Activated naive CD4-positive, alpha-beta T cell treated with anti-CD3 and anti-CD28 coated beads for 36 hours (primary cell): ENCODE data around the gene CROCC2. TPM values are rescaled to one million over a fixed set of nuclear protein-coding genes. Genes with fewer than 3 reads are reported as not detected.

Experiments
- CTCF ChIA-PET: fragments of 350-600 bp; sonication (Branson Sonifier 250); formaldehyde crosslinking; loops from one replicate; lab custom pipeline; 2021; ENCODE audit warnings: antibody characterized with exemption; lab: Charles Lee
- DNase-seq: peaks from one replicate; pipeline ENCODE4 v3.0.0-alpha.2; 2020
- H3K27ac Mint-ChIP-seq: one replicate; pipeline ENCODE4 v1.8.0; 2021; ENCODE audit warnings: mild to moderate bottlenecking, mixed read lengths
- H3K27me3 Mint-ChIP-seq: one replicate; pipeline ENCODE4 v1.8.0; 2021; ENCODE audit warnings: low read depth, mixed read lengths
- H3K36me3 Mint-ChIP-seq: one replicate; pipeline ENCODE4 v1.8.0; 2021; ENCODE audit warnings: low read depth, mixed read lengths
- H3K4me1 Mint-ChIP-seq: one replicate; pipeline ENCODE4 v1.8.0; 2021; ENCODE audit warnings: low read depth, mixed read lengths
- H3K4me3 Mint-ChIP-seq: one replicate; pipeline ENCODE4 v1.8.0; 2021; ENCODE audit warnings: mild to moderate bottlenecking, moderate library complexity, mixed read lengths
- H3K9me3 Mint-ChIP-seq: one replicate; pipeline ENCODE4 v1.8.0; 2021; ENCODE audit warnings: mixed read lengths
- intact Hi-C: fragments of 100-400 bp; cut with micrococcal nuclease; formaldehyde crosslinking; loops from one replicate; pipeline ENCODE4 v1.15.1; 2023
- total RNA-seq, 2 experiments: library from RNA; stranded (reverse); gene quantifications; one replicate each; pipeline ENCODE4 v1.2.3, GENCODE V29; 2021

CROCC2 gene
- total RNA-seq, 2 experiments from 2014 or later: not detected

GRCh38 chr2:241003047-241003360 lies 96.9 kb downstream of the CROCC2 start:
- Mint-ChIP-seq H3K9me3 (peaks cover 21% of the 10 kb centered on the region), H3K36me3 (peaks cover 3% of the 10 kb centered on the region), H3K4me3 (no peak overlapping the region), H3K27ac (no peak overlapping the region), H3K4me1 (peaks cover 6% of the 10 kb centered on the region), H3K27me3 (peaks cover 11% of the 10 kb centered on the region)
- CTCF ChIA-PET: no interaction called here
- intact Hi-C loops: no loop called here
- DNase-seq: no peak

- Mint-ChIP-seq H3K27me3 (peaks cover 11% of the 10 kb centered on the region), H3K4me3 (no peak overlapping the region), H3K9me3 (peaks cover 21% of the 10 kb centered on the region), H3K36me3 (peaks cover 3% of the 10 kb centered on the region), H3K4me1 (peaks cover 8% of the 10 kb centered on the region), H3K27ac (no peak overlapping the region)
- intact Hi-C loops: no loop called here
- no peak for DNase-seq
- CTCF ChIA-PET: no interaction called here
These were observed 97.2 kb downstream of the CROCC2 start for GRCh38 chr2:241003369-241003768.

GRCh38 chr2:241003830-241004564 lies 97.9 kb downstream of the CROCC2 start:
- peaks cover 11% of the 10 kb centered on the region for H3K27me3 Mint-ChIP-seq
- H3K4me3 Mint-ChIP-seq: no peak overlapping the region
- peaks cover 3% of the 10 kb centered on the region for H3K36me3 Mint-ChIP-seq
- intact Hi-C loops: no loop called here
- no peak for DNase-seq
- peaks cover 21% of the 10 kb centered on the region for H3K9me3 Mint-ChIP-seq
- H3K27ac Mint-ChIP-seq: no peak overlapping the region
- CTCF ChIA-PET: no interaction called here
- H3K4me1 Mint-ChIP-seq: peaks cover 14% of the 10 kb centered on the region

GRCh38 chr2:241005569-241005968 lies 99.4 kb downstream of the CROCC2 start:
- H3K27me3 Mint-ChIP-seq: no peaks in the 10 kb centered on the region

GRCh38 chr2:241006412-241006811 lies 100.3 kb downstream of the CROCC2 start:
- Mint-ChIP-seq H3K4me1 (peaks cover 25% of the 10 kb centered on the region), H3K9me3 (peaks cover 21% of the 10 kb centered on the region), H3K27me3 (no peaks in the 10 kb centered on the region), H3K27ac (no peak overlapping the region), H3K4me3 (no peak overlapping the region), H3K36me3 (peaks cover 3% of the 10 kb centered on the region)
- CTCF ChIA-PET: no interaction called here
- intact Hi-C loops: no loop called here
- no peak for DNase-seq

More at GRCh38 chr2:241005569-241005968, 99.4 kb downstream of the CROCC2 start:
- Mint-ChIP-seq H3K9me3 (peaks cover 21% of the 10 kb centered on the region), H3K4me3 (no peak overlapping the region), H3K27ac (no peak overlapping the region), H3K36me3 (peaks cover 3% of the 10 kb centered on the region), H3K4me1 (peaks cover 22% of the 10 kb centered on the region)
- intact Hi-C loops: no loop called here
- no peak for DNase-seq
- CTCF ChIA-PET: no interaction called here

- no peaks in the 10 kb centered on the region for H3K27me3 Mint-ChIP-seq
These were observed 101.0 kb downstream of the CROCC2 start for GRCh38 chr2:241007111-241007510.

GRCh38 chr2:241007880-241008710 lies 102.0 kb downstream of the CROCC2 start:
- peaks cover 20% of the 10 kb centered on the region for H3K9me3 Mint-ChIP-seq
- DNase-seq: no peak
- CTCF ChIA-PET: no interaction called here
- intact Hi-C loops: no loop called here
- no peaks in the 10 kb centered on the region for H3K27me3 Mint-ChIP-seq
- H3K27ac Mint-ChIP-seq: no peak overlapping the region
- H3K4me1 Mint-ChIP-seq: peaks cover 32% of the 10 kb centered on the region
- no peak overlapping the region for H3K4me3 Mint-ChIP-seq
- H3K36me3 Mint-ChIP-seq: peaks cover 3% of the 10 kb centered on the region

More at GRCh38 chr2:241007111-241007510, 101.0 kb downstream of the CROCC2 start:
- CTCF ChIA-PET: no interaction called here
- no peak overlapping the region for H3K4me3 Mint-ChIP-seq
- DNase-seq: no peak
- peaks cover 3% of the 10 kb centered on the region for H3K36me3 Mint-ChIP-seq
- intact Hi-C loops: no loop called here
- H3K27ac Mint-ChIP-seq: no peak overlapping the region
- H3K9me3 Mint-ChIP-seq: peaks cover 21% of the 10 kb centered on the region
- H3K4me1 Mint-ChIP-seq: peaks cover 28% of the 10 kb centered on the region

- intact Hi-C loops: no loop called here
- Mint-ChIP-seq H3K9me3 (peaks cover 14% of the 10 kb centered on the region), H3K4me3 (peak overlapping the region; percentile 32), H3K27me3 (no peaks in the 10 kb centered on the region), H3K27ac (peak overlapping the region; percentile 56), H3K36me3 (peaks cover 3% of the 10 kb centered on the region), H3K4me1 (peaks cover 32% of the 10 kb centered on the region)
- DNase-seq: no peak
- CTCF ChIA-PET: no interaction called here
These were observed 102.6 kb downstream of the CROCC2 start for GRCh38 chr2:241008711-241009121.

- Mint-ChIP-seq H3K27me3 (no peaks in the 10 kb centered on the region), H3K4me3 (peak overlapping the region; percentile 32), H3K4me1 (peaks cover 32% of the 10 kb centered on the region), H3K36me3 (peaks cover 3% of the 10 kb centered on the region), H3K9me3 (peaks cover 9% of the 10 kb centered on the region), H3K27ac (peak overlapping the region; percentile 56)
- DNase-seq: no peak
- intact Hi-C loops: no loop called here
- CTCF ChIA-PET: interaction anchor here (1.8 kb wide), 1 partner anchor 26 kb away, joined by 5 read pairs; no protein-coding TSS in a partner anchor
These were observed 103.1 kb downstream of the CROCC2 start for GRCh38 chr2:241009191-241009590.

GRCh38 chr2:241009601-241010530 lies 103.7 kb downstream of the CROCC2 start:
- Mint-ChIP-seq H3K4me3 (peak overlapping the region; percentile 45), H3K4me1 (peaks cover 32% of the 10 kb centered on the region), H3K27ac (peak overlapping the region; percentile 56), H3K36me3 (peaks cover 3% of the 10 kb centered on the region), H3K9me3 (peaks cover 9% of the 10 kb centered on the region), H3K27me3 (no peaks in the 10 kb centered on the region)
- intact Hi-C loops: loop anchor here (2.0 kb wide), 1 partner anchor 27 kb away; no protein-coding TSS in a partner anchor
- peak; percentile 79 for DNase-seq
- CTCF ChIA-PET: interaction anchor here (0.6 to 1.8 kb wide), 2 partner anchors 27 to 703 kb away, joined by 3 to 5 read pairs; no protein-coding TSS in a partner anchor

GRCh38 chr2:241010531-241011295 lies 104.6 kb downstream of the CROCC2 start:
- no peak for DNase-seq
- no peaks in the 10 kb centered on the region for H3K36me3 Mint-ChIP-seq
- no peak overlapping the region for H3K27ac Mint-ChIP-seq
- no peaks in the 10 kb centered on the region for H3K27me3 Mint-ChIP-seq
- intact Hi-C loops: loop anchor here (2.0 kb wide), 1 partner anchor 26 kb away; no protein-coding TSS in a partner anchor
- peaks cover 32% of the 10 kb centered on the region for H3K4me1 Mint-ChIP-seq
- CTCF ChIA-PET: interaction anchor here (1.2 to 1.8 kb wide), 2 partner anchors 11 to 27 kb away, joined by 4 to 5 read pairs; no protein-coding TSS in a partner anchor
- H3K9me3 Mint-ChIP-seq: peaks cover 4% of the 10 kb centered on the region
- peak overlapping the region; percentile 45 for H3K4me3 Mint-ChIP-seq
